ENCODE data around the gene CASP1. TPM values are rescaled to one million over a fixed set of nuclear protein-coding genes. Genes with fewer than 3 reads are reported as not detected.
"Not testable (repeated sequence)": the region's sequence is repeated elsewhere in the genome, so short reads cannot be mapped to it uniquely, and the experiment has no call there.

Gene CASP1
- total RNA-seq, 2 donors from 2014 or later: 3.5 to 20.1 TPM

GRCh38 chr11:105049481-105049880 lies 14.5 kb upstream of the CASP1 start:
- Histone ChIP-seq H3K4me3 (no peak overlapping the region), H3K4me1 (replicated peaks) (no peaks in the 10 kb centered on the region), H3K27me3 (replicated peaks; ENCODE audit: insufficient read depth) (no peaks in the 10 kb centered on the region), H3K36me3 (no peaks in the 10 kb centered on the region), H3K27ac (no peak overlapping the region), H3K9me3 (no peaks in the 10 kb centered on the region)
- WGBS: 96% methylated on average over 1 of the region's 1 CpG
- no peak for TF ChIP-seq POLR2AphosphoS5 (IDR thresholded peaks at IDR 0.05)
- TF ChIP-seq POLR2A (IDR thresholded peaks at IDR 0.05): no peak
- no peak for TF ChIP-seq CTCF (IDR thresholded peaks at IDR 0.05)
- DNase-seq (ENCODE audit: low spot score): no peak
- intact Hi-C loops (cut with DNase I): no loop called here

- peak; percentile 15 for DNase-seq (ENCODE audit: low spot score)
- Histone ChIP-seq H3K4me3 (no peak overlapping the region), H3K9me3 (no peaks in the 10 kb centered on the region), H3K27ac (no peak overlapping the region), H3K4me1 (replicated peaks) (no peaks in the 10 kb centered on the region), H3K36me3 (no peaks in the 10 kb centered on the region), H3K27me3 (replicated peaks; ENCODE audit: insufficient read depth) (no peaks in the 10 kb centered on the region)
- TF ChIP-seq CTCF (IDR thresholded peaks at IDR 0.05) (no peak), POLR2AphosphoS5 (IDR thresholded peaks at IDR 0.05) (peak; percentile 84), POLR2A (IDR thresholded peaks at IDR 0.05) (no peak)
- 44% methylated on average over 8 of the region's 8 CpGs for WGBS
- intact Hi-C loops (cut with DNase I): no loop called here
Measured at GRCh38 chr11:105046898-105047579, 12.1 kb upstream of the CASP1 start.

- no peaks in the 10 kb centered on the region for H3K36me3 ChIP-seq
- intact Hi-C loops (cut with DNase I): no loop called here
- H3K27ac ChIP-seq: no peak overlapping the region
- H3K4me3 ChIP-seq: no peak overlapping the region
- no peak for DNase-seq (ENCODE audit: low spot score)
- 94% methylated on average over 5 of the region's 5 CpGs for WGBS
- no peaks in the 10 kb centered on the region for H3K9me3 ChIP-seq
- H3K27me3 ChIP-seq (replicated peaks; ENCODE audit: insufficient read depth): no peaks in the 10 kb centered on the region
- H3K4me1 ChIP-seq (replicated peaks): no peaks in the 10 kb centered on the region
- TF ChIP-seq POLR2A (IDR thresholded peaks at IDR 0.05) (no peak), CTCF (IDR thresholded peaks at IDR 0.05) (no peak), POLR2AphosphoS5 (IDR thresholded peaks at IDR 0.05) (no peak)
Measured at GRCh38 chr11:105045676-105046296, 10.8 kb upstream of the CASP1 start.

GRCh38 chr11:105044557-105045524 lies 9.9 kb upstream of the CASP1 start, which contains the start of gene CARD16:
CARD16 (minus strand) TSS chr11:105045335; CDS start chr11:105045297, 38 bp downstream.
- H3K27me3 ChIP-seq (replicated peaks; ENCODE audit: insufficient read depth); H3K36me3 ChIP-seq; DNase-seq (ENCODE audit: low spot score); H3K9me3 ChIP-seq; H3K4me1 ChIP-seq (replicated peaks); intact Hi-C loops (cut with DNase I): not testable (repeated sequence)
- peak within 1 kb of the TSS; percentile 16 to 58 for H3K27ac ChIP-seq
- TF ChIP-seq POLR2A (IDR thresholded peaks at IDR 0.05) (peak; percentile 17), POLR2AphosphoS5 (IDR thresholded peaks at IDR 0.05) (peak; percentile 35)
- WGBS: 48% methylated on average over 5 of the region's 5 CpGs
- peak within 1 kb of the TSS; percentile 7 to 15 for H3K4me3 ChIP-seq

GRCh38 chr11:105042178-105042577 lies 7.2 kb upstream of the CASP1 start:
- no peaks in the 10 kb centered on the region for H3K27me3 ChIP-seq (replicated peaks; ENCODE audit: insufficient read depth)
- no peak for TF ChIP-seq CTCF (IDR thresholded peaks at IDR 0.05)
- no peak for TF ChIP-seq POLR2A (IDR thresholded peaks at IDR 0.05)
- TF ChIP-seq POLR2AphosphoS5 (IDR thresholded peaks at IDR 0.05): no peak
- intact Hi-C loops (cut with DNase I): no loop called here
- no peak for DNase-seq (ENCODE audit: low spot score)
- H3K4me3 ChIP-seq: no peak overlapping the region
- 59% methylated on average over 3 of the region's 3 CpGs for WGBS
- H3K9me3 ChIP-seq: no peaks in the 10 kb centered on the region
- H3K36me3 ChIP-seq: no peaks in the 10 kb centered on the region
- no peaks in the 10 kb centered on the region for H3K4me1 ChIP-seq (replicated peaks)
- no peak overlapping the region for H3K27ac ChIP-seq

All from prostate gland (tissue), 2 donors.